GM20431 (cell line): ENCODE results near the gene ATP2C2.
"Not testable (repeated sequence)": the region's sequence is repeated elsewhere in the genome, so short reads cannot be mapped to it uniquely, and the experiment has no call there.

ENCODE experiments used
- in situ Hi-C: fragments of 300-500 bp; cut with MseI, MboI; formaldehyde crosslinking; loops from one replicate; pipeline ENCODE4 v1.15.0; 2020; ENCODE audit warnings: low sequenced_read_pairs; ENCODE audit not compliant: unreplicated experiment

ATP2C2 gene

DNA sequence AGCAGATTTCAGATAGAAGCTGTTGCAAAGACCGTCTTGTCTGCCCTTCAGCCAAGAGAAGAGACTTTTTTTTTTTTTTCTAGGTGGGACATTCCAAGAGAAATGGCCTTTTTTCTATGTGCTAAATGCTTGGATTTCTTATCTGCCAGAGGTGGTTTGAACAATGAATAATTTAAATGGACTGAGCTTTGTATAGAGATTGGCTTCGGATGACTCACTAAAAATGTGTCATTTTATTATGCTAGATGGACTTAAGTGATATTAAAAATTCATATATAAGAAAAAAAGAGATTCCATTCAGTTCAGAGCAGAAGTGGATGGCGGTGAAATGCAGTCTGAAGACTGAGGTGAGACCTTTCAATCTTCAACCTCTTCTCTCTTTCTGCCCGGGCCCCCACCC lies 77.7 kb downstream of the ATP2C2 start:
- in situ Hi-C loops = no loop called here

DNA sequence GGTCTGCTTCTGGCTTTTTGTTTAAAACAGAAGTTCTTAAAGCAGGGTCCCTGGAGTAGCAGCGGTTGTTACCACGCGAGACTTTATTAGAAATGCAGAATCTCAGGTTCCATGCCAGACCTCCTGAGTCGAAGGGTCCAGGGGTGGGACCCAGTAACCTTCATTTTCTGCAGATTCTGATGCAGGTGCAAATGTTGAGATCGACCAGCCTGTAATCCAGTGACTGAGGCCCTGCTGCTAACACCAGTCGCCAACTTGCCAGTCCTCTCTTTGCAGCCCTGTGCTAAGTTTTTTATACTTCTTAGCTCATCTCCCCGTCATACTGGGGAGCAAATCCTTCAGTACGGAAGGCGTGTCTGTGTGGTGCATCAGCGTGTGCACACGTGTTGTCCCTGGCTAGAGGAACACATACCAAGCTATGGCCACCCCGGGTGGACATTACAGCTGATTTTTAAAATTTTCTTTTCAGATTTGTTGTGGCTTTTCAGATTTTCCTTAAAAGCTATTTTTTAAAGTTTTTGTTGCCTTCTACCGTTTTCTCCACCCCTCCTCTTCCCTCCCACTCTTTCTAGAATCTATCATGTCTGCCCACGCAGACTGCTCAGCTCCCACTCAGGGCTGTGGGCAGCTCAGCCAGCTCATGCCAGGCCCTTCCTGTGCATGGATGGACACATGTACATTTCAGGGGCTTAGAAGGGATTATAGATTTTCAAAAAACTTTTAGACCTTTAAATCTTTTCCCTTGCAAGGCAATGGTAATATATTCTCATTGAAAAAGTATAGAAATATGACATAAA lies 78.5 kb downstream of the ATP2C2 start:
- in situ Hi-C loops = no loop called here

DNA sequence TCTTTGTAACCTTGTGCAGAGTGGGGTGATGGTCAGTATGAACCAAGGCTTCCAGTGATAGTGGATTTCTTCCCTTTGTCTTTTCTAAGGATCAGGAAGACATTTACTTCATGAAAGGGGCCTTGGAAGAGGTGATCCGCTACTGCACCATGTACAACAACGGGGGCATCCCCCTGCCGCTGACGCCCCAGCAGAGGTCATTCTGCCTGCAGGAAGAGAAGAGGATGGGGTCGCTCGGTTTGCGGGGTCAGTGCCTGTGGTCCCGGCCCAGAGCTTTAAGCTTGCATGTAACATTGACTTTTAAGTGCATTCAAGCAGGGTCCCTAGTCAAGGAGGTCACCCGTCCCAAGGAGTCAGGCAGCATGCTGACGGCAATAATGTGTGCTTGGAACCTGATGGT lies 80.1 kb downstream of the ATP2C2 start:
- in situ Hi-C loops = no loop called here

DNA sequence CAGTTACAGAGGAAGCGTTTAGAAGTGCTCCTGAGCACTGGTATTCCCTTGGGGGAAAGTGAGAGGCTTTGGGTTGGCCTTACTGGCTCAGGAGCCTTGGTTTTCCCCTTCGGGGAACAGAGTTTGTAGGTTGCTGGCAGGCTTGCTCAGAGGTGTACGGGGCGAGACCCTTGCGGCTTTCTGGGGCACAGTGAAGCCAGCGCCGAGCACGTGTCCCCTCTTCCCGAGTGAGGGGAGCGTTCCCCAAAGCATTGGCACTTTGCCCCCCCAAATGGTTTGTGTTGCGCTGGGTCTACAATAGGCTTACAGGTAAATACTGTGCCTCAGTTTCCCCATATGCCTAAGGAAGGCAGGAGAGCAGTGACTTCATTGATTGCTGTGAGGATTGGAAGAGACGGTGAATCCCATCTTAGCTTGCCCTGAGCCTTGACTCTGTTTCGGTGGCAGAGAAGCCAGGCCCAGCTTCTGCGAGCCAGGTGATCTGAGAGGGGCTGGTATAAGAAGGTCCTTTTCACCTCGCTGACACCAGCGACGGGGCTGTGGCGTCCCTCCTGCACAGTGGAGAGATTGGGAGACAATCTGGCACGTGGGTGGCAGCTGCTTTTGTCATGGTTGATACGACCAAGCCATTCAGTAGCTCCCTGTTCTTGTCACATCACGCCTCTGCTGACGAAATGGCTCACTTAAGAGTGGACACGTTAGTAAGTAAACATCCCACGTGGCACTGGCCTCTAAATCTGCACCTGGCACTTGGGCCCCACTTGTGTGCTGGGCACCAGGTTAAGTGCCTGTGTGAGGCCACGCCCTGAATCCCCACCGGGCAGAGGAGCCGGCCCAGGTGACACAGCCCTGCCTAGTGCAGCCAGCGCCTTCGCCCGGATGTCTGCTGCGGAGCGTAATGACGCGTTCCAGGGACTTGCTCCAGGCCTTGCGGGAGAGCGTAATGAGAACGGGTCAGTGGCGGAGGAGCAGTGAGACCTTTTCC lies 81.1 kb downstream of the ATP2C2 start:
- in situ Hi-C loops = no loop called here

DNA sequence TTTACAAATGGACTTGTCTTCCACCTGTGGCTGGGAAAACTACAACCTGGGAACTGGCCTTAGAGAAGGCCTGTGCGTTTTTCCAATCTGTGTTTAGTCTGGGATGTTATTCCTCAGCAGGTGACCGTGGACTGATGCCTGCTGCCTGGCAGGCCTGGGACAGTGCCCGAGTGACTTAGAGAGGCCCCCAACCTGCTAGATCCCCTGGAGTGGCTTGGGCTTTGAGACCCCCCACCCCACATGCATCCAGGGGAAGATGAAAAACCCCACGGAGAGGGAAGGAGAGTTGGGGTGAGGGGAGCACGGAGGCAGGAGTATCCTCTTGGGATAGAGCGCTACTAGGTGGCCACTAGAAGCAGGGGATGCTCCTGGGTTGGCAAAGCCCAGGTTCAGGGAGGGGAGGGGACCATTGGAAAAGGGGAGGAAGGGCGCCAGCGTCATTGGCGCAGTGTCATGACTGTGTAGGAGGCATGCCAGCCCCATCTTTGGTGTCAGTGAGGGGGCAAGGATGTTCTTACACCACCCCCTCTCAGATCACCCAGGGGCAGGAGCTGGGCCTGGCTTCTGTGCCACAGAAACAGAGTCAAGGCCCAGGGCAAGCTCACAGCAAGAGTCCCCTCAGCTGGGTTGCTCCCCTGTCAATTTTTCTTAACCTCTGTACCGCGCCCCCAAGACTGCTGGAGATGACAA lies 82.0 kb downstream of the ATP2C2 start:
- in situ Hi-C loops = no loop called here

DNA sequence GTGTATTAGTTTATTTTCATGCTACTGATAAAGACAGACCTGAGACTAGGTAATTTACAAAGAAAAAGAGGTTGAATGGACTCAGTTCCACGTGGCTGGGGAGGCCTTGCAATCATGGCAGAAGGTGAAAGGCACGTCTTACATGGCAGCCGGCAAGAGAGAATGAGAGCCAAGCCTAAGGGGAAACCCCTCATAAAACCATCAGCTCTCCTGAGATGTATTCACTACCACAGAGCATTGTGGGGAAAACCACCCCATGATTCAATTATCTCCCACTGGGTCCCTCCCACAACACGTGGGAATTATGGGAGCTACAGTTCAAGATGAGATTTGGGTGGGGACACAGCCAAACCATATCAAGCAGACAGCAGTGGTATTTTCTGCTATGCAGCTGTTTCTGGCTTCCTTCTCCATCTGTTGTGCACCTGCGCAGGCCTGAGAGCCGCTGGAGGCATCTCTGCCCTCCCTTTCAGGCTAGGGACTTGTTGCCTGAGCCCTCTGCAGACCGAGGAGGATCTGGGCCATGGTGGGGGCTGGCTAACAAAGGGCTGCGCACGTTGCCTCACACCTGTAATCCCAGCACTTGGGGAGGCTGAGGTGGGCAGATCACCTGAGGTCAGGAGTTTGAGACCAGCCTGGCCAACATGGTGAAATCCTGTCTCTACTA lies 82.8 kb downstream of the ATP2C2 start:
- in situ Hi-C loops = not testable (repeated sequence)

DNA sequence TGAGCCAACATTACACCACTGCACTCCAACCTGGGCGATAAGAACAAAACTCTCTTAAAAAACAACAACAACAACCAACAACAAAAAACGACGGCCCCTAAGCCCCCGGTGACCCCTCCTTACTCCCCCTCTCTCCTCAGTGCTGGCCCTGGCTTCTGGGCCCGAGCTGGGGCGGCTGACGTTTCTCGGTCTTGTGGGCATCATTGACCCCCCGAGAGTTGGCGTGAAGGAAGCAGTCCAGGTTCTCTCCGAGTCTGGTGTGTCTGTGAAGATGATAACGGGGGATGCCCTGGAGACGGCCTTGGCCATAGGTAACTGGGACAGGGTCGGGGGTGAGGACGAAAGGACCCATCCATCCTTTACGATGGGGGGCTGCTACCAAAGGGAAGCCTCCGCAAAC lies 83.4 kb downstream of the ATP2C2 start:
- in situ Hi-C loops = no loop called here

DNA sequence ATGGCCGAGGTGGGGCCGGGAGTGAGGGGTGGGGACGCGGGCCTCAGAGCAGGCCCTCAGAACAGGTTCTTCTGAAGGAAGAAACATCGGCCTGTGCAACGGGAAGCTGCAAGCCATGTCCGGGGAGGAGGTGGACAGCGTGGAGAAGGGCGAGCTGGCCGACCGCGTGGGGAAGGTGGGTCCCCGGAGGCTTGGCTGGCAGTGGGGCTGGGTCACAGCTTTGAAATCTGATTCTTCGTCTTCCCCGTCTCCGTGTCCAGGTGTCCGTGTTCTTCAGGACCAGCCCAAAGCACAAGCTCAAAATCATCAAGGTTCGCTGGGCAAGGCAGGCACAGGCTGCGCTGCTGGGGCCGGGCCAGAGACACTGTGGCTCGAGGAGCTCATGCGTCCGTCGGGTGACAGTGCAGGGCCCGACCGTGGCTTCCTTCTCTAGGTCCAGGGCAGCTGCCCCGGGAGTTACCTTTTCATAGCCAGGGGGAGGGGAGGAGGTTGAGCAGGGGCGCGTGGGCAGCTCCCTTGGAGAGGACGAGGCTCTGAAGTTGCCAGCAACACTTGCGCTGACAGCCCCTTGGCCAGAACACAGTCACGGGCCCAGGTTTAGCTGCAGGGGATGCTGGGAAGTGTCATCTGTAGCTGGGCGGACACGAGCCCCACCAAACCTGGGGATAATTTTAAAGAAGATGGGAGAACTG lies 84.9 kb downstream of the ATP2C2 start:
- in situ Hi-C loops = no loop called here

DNA sequence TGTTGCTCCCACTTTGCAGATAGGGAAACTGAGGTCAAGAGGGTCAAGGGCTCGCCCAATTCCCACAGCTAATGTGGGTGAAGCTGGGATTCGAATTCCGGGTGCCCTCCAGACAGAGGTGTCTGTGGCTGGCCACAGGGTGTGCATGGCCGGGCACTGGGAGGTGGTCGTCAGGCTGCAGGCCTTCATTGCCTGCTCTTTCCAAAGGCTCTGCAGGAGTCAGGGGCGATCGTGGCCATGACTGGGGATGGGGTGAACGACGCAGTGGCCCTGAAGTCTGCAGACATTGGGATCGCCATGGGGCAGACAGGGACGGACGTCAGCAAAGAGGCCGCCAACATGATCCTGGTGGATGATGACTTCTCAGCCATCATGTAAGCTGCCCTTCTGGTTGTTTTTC lies 86.3 kb downstream of the ATP2C2 start:
- in situ Hi-C loops = no loop called here

DNA sequence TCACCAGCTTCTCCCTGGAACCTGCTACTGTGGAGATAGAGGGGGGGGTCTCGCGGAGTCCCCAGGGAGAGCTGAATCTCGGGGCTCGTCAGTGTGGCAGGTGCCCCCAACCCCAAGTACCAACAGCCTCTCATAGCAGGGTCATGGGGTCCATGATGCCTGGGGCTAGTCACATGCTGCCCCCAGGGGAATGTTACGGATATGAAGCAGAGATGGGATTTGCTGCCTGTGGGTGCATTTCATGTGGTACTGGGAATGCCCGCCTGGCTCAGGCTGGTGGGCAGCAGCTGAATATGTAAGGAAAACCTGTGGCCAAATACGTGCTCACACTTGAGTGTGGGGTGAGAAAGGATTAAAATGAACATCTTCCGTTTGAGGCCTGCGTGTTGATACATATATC lies 86.7 kb downstream of the ATP2C2 start:
- in situ Hi-C loops = no loop called here

DNA sequence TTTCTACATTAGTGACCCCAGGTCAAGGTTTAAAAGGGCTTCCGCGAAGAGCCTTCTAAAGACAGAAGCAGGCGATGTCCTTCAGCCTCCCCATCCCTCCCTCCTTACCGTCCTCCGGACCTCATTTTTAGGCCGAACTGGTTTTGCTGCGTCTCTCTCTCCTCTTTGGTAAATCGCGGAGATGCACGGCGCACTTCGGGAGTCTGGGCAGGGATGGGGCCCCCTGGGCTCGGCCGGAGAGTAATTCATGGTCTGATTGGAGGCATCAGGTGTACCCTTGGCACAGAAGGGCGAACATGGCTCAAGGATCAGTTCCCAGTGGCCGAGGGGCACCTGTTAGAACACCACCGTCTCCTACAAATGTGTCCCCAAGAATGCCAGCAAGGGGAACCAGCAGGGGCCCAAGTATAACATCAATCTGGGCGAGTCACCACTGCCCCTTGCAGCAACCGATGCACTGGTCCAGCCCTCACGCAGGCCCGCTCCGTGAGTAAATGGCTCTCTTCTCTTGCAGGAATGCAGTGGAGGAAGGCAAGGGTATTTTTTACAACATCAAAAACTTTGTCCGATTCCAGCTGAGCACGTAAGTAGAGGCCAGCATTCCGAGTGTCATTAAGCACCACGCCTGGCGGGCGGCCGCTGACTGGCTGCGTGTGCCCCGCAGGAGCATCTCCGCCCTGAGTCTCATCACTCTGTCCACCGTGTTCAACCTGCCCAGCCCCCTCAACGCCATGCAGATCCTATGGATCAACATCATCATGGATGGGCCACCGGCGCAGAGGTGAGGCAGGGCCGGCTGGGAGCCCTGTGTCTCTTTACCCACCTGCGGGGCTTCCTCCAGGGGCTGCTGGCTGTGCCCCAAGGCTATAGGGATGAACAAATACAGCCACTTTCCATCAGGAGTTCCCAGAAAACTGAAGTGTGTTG lies 90.5 kb downstream of the ATP2C2 start:
- in situ Hi-C loops = no loop called here

DNA sequence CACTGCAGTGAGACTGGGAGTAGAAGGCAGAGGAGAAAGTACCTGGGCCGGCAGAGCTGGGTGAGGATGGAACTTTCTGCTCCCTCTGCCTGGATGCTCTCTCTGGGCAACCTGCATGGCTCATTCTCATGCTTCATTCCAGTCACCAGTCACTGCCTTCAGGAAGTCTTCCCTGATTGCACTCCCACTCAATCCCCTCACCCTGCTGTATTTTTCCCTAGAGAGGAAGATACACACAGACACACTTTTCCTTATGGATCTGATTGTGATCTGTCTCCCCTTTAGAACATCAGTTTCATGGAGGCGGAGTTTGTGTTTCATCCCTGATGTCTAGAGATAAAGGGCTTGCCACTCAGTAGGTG lies 91.2 kb downstream of the ATP2C2 start:
- in situ Hi-C loops = no loop called here

DNA sequence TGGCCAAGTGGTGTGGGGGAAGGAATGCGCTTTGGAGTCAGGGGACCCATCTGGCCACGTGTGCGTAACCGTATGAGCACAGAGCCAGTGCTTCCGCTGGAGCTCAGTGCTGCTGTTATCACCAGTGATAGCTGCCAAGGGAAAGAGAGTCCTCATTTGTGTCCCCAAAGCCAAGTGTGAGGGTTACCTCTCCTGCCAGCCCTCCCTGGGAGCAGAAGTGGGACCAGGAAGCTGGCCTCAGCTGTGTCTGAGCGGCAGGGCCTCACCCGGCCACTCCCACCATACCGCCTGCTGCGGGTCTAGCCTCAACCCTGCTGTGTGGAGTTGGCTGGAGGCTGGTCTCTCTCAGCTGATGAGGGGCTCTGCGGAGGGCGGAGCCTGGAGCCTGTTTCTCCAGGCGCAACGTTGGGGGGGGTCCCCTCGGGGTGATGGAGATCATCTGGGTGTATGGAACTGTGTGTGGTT lies 91.6 kb downstream of the ATP2C2 start:
- in situ Hi-C loops = no loop called here

DNA sequence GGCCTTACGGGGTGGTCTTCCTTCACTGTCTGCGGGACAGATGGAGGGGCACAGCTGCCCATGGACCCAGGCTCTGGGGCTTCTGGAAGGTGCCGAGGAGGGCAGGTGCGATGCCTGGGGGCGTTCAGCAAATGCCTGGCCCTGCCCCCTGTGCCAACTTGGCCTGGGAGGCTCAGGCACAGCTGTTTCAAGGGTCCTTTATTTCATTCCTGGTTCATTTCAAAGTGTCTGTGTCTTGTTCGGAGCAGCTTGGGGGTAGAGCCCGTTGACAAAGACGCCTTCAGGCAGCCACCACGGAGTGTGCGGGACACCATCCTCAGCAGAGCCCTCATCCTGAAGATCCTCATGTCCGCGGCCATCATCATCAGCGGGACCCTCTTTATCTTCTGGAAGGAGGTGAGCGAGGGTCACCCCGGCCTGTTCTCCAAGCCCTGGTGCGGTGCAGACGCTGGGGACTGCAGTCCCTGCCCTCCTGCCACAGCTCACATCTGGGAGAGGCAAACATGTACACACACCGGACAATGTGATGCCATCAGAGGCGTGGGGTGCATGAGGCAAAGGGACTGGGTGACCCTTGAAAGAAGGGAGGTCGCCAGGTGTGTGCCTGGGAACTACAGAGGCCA lies 92.2 kb downstream of the ATP2C2 start:
- in situ Hi-C loops = no loop called here

DNA sequence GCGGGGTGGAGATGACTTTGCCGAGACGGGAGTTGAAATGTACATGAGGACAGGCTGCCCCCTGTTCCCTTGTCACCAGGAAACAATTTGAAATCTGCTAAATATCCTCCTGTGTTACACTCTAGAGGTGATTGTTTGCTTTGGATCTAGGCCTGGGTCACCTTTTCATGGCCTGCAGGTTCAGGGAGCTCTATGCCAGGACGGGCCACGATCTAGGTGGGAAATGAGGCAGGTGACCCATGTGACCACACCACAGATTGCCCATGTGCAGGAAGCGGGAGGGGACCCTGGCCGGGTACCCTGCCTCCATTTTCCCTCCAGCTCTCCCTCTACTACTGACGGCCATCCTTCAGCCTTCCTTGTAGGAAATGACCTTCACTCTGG lies 92.7 kb downstream of the ATP2C2 start:
- in situ Hi-C loops = no loop called here

DNA sequence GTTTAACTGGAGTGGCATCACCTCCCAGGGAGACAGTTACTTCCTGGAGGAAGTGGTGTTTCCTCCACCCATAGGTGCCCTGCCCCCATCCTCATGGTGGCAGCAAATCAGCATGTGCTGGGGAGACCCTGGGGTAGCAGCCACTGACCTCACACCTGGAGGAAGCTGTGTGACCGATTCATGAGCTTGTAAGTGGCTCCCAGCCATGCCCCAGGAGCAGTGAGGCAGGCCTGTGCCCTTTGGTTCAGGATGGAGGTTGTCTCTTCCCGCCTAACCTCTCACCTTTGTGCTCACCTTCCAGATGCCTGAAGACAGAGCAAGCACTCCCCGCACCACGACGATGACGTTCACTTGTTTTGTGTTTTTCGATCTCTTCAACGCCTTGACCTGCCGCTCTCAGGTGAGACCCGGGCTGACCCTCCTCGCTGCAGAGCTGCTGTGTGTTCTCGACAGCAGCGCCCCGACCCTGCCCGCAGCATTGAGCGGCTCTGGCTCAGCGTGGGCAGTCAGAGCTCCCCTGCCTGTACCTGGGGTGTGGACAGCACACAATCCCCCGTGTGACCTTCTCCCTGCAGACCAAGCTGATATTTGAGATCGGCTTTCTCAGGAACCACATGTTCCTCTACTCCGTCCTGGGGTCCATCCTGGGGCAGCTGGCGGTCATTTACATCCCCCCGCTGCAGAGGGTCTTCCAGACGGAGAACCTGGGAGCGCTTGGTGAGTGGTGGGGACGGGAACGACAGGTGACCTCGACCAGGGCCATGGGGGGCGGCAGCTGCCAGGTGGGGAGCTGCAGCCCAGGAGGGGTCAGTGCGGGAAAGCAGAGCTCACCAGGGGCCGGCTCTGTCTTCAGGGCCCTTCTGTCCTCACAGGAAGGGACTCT lies 93.3 kb downstream of the ATP2C2 start:
- in situ Hi-C loops = no loop called here
